Vagina (tissue), 2 donors: ENCODE results near the gene SRRT. TPM values are rescaled to one million over a fixed set of nuclear protein-coding genes. Genes with fewer than 3 reads are reported as not detected.
"Not testable (repeated sequence)": the region's sequence is repeated elsewhere in the genome, so short reads cannot be mapped to it uniquely, and the experiment has no call there.

Source experiments
- DNase-seq, 2 donors: peaks; one replicate each; pipeline ENCODE4 v3.0.0-alpha.2; 2017; ENCODE audit errors: extremely low spot score in 2 of 2
- H3K27ac ChIP-seq: fragments of 200-600 bp; sonication (generic); one replicate; pipeline ENCODE4 v1.5.1; 2019
- H3K27me3 ChIP-seq: fragments of 200-600 bp; sonication (generic); one replicate; pipeline ENCODE4 v1.5.1; 2019
- H3K36me3 ChIP-seq, 2 donors: fragments of 200-600 bp; sonication (generic); one replicate each; pipeline ENCODE4 v1.5.1; 2017 to 2019
- H3K4me1 ChIP-seq: fragments of 200-600 bp; sonication (generic); one replicate; pipeline ENCODE4 v1.5.1; 2019
- H3K4me3 ChIP-seq, 2 donors: fragments of 200-600 bp; sonication (generic); 1 replicate in 1 of 2; 2 replicates in 1 of 2; pipeline ENCODE4 v1.5.1; 2016 to 2019
- H3K9me3 ChIP-seq: fragments of 200-600 bp; sonication (generic); one replicate; pipeline ENCODE4 v1.5.1; 2019
- POLR2A ChIP-seq, 2 donors: fragments of 450-650 bp; IDR thresholded peaks; one replicate each; pipeline ENCODE4 v1.6.1; 2017; ENCODE audit warnings: antibody characterized with exemption in 2 of 2, mild to moderate bottlenecking in 2 of 2, moderate library complexity in 2 of 2
- POLR2AphosphoS5 ChIP-seq, 2 donors: sonication (generic); formaldehyde crosslinking; IDR thresholded peaks; one replicate each; pipeline ENCODE4 v1.9.0; 2017; ENCODE audit warnings: antibody characterized with exemption in 2 of 2, mild to moderate bottlenecking in 2 of 2, low read depth in 1 of 2; ENCODE audit not compliant: insufficient read depth in 1 of 2
- intact Hi-C: fragments of 100-400 bp; cut with DNase I; formaldehyde crosslinking; loops from one replicate; pipeline ENCODE4 v1.15.1; 2023
- total RNA-seq: library from RNA; depleted of rRNA; stranded (reverse); fragments of >200 nt; gene quantifications from one replicate; pipeline ENCODE4 v1.2.3, GENCODE V29; 2016
- TF ChIP-seq, protein P1 (sequence below), 3 experiments: fragments of 450-650 bp in 2 of 3; fragments of 200-600 bp in 1 of 3; sonication (generic) in 1 of 3; IDR thresholded peaks; one replicate each; pipeline ENCODE4 v1.5.1; 2017 to 2019; ENCODE audit warnings: antibody characterized with exemption in 3 of 3, mild to moderate bottlenecking in 2 of 3, moderate library complexity in 2 of 3

SRRT gene
- total RNA-seq, 1 donor from 2014 or later = 96.5 TPM

DNA sequence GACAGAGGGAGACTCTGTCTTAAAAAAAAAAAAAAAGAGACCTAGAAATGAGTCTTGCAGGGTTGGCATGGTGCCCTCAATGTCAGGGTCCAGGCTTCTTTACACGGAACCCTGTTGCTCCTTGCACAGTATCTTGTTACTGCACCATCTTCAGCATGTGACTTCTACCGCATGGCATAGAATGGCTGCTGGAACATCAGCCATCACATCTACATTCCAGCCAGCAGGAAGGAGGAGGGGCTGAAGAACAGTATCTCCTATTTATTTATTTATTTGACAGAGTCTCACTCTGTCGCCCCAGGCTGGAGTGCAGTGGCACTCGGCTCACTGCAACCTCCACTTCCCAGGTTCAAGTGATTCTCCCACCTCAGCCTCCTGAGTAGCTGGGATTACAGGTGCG, 24.5 kb downstream of the SRRT start:
- Histone ChIP-seq H3K27me3 (no peaks in the 10 kb centered on the region), H3K4me1 (peaks cover 23% of the 10 kb centered on the region), H3K9me3 (no peaks in the 10 kb centered on the region), H3K4me3 (no peak overlapping the region), H3K36me3 (no peaks in the 10 kb centered on the region), H3K27ac (no peak overlapping the region)
- no peak for DNase-seq
- intact Hi-C loops = loop anchor here (5.0 kb wide), 2 partner anchors 158 to 178 kb away; no protein-coding TSS in a partner anchor
- TF ChIP-seq POLR2AphosphoS5 (IDR thresholded peaks at IDR 0.05; ENCODE audit: insufficient read depth in 1 of 2, low read depth in 1 of 2) = no peak
- TF ChIP-seq, protein P1, sequence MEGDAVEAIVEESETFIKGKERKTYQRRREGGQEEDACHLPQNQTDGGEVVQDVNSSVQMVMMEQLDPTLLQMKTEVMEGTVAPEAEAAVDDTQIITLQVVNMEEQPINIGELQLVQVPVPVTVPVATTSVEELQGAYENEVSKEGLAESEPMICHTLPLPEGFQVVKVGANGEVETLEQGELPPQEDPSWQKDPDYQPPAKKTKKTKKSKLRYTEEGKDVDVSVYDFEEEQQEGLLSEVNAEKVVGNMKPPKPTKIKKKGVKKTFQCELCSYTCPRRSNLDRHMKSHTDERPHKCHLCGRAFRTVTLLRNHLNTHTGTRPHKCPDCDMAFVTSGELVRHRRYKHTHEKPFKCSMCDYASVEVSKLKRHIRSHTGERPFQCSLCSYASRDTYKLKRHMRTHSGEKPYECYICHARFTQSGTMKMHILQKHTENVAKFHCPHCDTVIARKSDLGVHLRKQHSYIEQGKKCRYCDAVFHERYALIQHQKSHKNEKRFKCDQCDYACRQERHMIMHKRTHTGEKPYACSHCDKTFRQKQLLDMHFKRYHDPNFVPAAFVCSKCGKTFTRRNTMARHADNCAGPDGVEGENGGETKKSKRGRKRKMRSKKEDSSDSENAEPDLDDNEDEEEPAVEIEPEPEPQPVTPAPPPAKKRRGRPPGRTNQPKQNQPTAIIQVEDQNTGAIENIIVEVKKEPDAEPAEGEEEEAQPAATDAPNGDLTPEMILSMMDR (IDR thresholded peaks at IDR 0.05) = no peak
- no peak for TF ChIP-seq POLR2A (IDR thresholded peaks at IDR 0.05)

DNA sequence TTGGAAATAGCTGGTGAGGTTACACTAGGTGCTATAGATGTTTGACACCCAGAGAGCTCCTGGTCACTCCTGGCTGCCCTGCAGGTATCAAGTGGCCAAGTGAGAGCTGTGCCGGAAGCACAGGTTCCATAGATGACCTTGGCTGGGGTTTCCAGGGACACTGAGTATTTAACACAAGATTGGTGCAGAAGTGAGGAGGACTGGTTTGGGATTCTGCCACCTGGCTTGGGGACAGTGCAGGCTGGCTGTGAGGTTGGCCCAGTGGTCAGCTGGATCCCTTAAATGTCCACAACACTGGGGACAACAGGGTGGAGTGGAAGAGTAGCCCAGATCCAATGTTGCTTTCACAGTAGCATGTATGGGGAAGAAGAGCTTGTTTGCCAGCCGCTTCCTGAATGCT, 26.1 kb downstream of the SRRT start:
- no peak for DNase-seq
- TF ChIP-seq POLR2AphosphoS5 (IDR thresholded peaks at IDR 0.05; ENCODE audit: insufficient read depth in 1 of 2, low read depth in 1 of 2) (no peak), POLR2A (IDR thresholded peaks at IDR 0.05) (no peak)
- TF ChIP-seq, protein P1 (IDR thresholded peaks at IDR 0.05) = no peak
- no peaks in the 10 kb centered on the region for H3K9me3 ChIP-seq
- intact Hi-C loops = no loop called here
- no peaks in the 10 kb centered on the region for H3K27me3 ChIP-seq
- H3K36me3 ChIP-seq = no peaks in the 10 kb centered on the region
- H3K4me3 ChIP-seq = no peak overlapping the region
- peaks cover 7% of the 10 kb centered on the region for H3K4me1 ChIP-seq
- no peak overlapping the region for H3K27ac ChIP-seq

DNA sequence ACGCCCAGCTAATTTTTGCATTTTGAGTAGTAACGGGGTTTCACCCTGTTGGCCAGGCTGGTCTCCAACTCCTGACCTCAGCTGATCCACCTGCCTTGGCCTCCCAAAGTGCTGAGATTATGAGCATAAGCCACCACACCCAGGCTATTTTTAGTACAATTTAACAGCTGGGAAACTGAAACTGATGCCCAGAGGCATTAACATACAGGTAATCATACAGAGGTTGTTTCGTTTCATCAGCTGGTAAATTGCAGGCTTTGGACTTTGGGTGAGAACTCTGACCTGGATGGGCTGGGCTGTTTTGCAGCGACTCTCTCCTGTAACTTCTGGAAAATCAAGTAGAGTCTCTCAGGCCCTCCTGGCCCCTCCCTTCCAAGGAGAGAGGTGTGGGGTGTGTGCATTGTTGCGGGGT, 27.0 kb downstream of the SRRT start:
- DNase-seq = no peak
- Histone ChIP-seq H3K4me1 (no peaks in the 10 kb centered on the region), H3K36me3 (no peaks in the 10 kb centered on the region), H3K27ac (no peak overlapping the region), H3K9me3 (no peaks in the 10 kb centered on the region), H3K4me3 (no peak overlapping the region), H3K27me3 (no peaks in the 10 kb centered on the region)
- TF ChIP-seq POLR2A (IDR thresholded peaks at IDR 0.05) (no peak), POLR2AphosphoS5 (IDR thresholded peaks at IDR 0.05; ENCODE audit: insufficient read depth in 1 of 2, low read depth in 1 of 2) (no peak)
- TF ChIP-seq, protein P1 (IDR thresholded peaks at IDR 0.05) = no peak
- intact Hi-C loops = no loop called here

DNA sequence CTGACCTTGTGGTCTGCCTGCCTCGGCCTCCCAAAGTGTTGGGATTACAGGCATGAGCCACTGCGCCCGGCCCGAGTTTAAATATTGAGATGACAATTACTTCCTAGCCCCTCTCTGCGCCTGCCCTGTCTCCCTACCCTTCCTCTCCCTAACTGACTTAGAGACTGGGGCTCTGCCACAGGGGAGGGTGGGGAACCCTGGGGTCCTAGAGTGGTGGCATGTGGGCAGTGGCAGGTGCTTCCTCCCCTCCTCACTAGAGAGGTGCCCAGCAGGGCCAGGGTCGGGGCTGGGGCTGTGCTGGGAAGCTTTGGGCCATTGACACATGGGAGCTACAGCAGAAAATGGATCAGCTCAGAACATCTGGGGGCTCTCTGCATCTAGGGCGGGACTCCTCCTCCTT, 27.7 kb downstream of the SRRT start:
- Histone ChIP-seq H3K36me3 (no peaks in the 10 kb centered on the region), H3K27me3 (no peaks in the 10 kb centered on the region), H3K27ac (no peak overlapping the region), H3K4me1 (no peaks in the 10 kb centered on the region), H3K4me3 (no peak overlapping the region), H3K9me3 (no peaks in the 10 kb centered on the region)
- DNase-seq = no peak
- TF ChIP-seq, protein P1 (IDR thresholded peaks at IDR 0.05) = no peak
- TF ChIP-seq POLR2AphosphoS5 (IDR thresholded peaks at IDR 0.05; ENCODE audit: insufficient read depth in 1 of 2, low read depth in 1 of 2) = no peak
- no peak for TF ChIP-seq POLR2A (IDR thresholded peaks at IDR 0.05)
- intact Hi-C loops = no loop called here

DNA sequence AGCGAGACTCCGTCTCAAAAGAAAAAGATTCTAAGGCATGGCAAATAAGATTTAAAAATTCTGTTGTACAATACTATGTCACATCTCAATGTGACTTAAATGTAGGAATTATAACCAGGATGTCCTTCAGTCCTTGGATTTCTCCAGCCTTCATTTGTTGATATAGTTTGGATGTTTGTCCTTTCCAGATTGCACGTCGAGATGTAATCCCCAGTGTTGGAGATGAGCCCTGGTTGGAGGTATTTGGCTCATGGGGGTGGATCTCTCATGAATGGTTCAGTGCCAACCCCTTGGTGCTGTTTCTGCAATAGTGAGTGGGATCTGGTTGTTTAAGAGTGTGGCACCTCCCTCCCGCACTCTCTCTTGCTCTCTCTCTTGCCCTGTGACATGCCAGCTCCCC, 33.6 kb downstream of the SRRT start:
- Histone ChIP-seq H3K9me3 (no peaks in the 10 kb centered on the region), H3K4me3 (no peak overlapping the region), H3K27ac (no peak overlapping the region), H3K36me3 (no peaks in the 10 kb centered on the region), H3K27me3 (no peaks in the 10 kb centered on the region), H3K4me1 (no peaks in the 10 kb centered on the region)
- TF ChIP-seq POLR2A (IDR thresholded peaks at IDR 0.05) (no peak), POLR2AphosphoS5 (IDR thresholded peaks at IDR 0.05; ENCODE audit: insufficient read depth in 1 of 2, low read depth in 1 of 2) (no peak)
- TF ChIP-seq, protein P1 (IDR thresholded peaks at IDR 0.05) = no peak
- intact Hi-C loops = no loop called here
- no peak for DNase-seq

DNA sequence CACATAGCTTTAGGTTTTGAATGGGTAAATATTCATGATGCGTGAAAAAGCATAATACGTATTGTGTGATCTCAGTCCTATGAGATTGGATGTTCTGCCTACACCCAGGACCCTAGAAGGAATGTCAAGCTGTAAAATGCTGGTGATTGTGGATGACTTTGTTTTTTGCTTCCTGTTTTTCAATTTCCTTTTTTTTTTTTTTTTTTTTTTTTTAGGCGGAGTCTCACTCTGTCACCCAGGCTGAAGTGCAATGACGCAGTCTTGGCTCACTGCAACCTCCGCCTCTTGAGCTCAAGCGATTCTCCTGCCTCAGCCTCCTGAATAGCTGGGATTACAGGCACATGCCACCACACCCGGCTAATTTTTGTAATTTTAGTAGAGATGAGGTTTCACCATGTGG, 35.5 kb downstream of the SRRT start:
- H3K4me3 ChIP-seq, H3K27me3 ChIP-seq, intact Hi-C loops, H3K27ac ChIP-seq, H3K9me3 ChIP-seq, DNase-seq, H3K36me3 ChIP-seq, H3K4me1 ChIP-seq: not testable (repeated sequence)
